Loucy (cell line): ENCODE results near the gene ABHD17A.

Source experiments
- H2AFZ ChIP-seq: fragments of 200-600 bp; sonication (generic); 2 replicates; pipeline ENCODE4 v1.6.0; 2016; ENCODE audit warnings: antibody characterized with exemption, mild to moderate bottlenecking, low read length, moderate library complexity
- H3F3A ChIP-seq: fragments of 200-600 bp; 2 replicates; pipeline ENCODE4 v1.6.0; 2016; ENCODE audit warnings: antibody characterized with exemption, low read depth, mild to moderate bottlenecking
- H3K27me3 ChIP-seq: fragments of 200-600 bp; sonication (generic); 2 replicates; pipeline ENCODE4 v1.6.1; 2014; ENCODE audit warnings: low read length, mild to moderate bottlenecking; ENCODE audit not compliant: insufficient read depth, poor library complexity, severe bottlenecking
- H3K36me3 ChIP-seq: fragments of 200-600 bp; sonication (generic); 2 replicates; pipeline ENCODE4 v1.6.1; 2016; ENCODE audit warnings: low read length; ENCODE audit not compliant: insufficient read depth
- H3K4me1 ChIP-seq: fragments of 200-600 bp; sonication (generic); 2 replicates; pipeline ENCODE4 v1.5.1; 2014; ENCODE audit warnings: low read length, mild to moderate bottlenecking; ENCODE audit not compliant: insufficient read depth, poor library complexity, severe bottlenecking
- H3K4me2 ChIP-seq: fragments of 200-600 bp; sonication (generic); 2 replicates; pipeline ENCODE4 v1.6.0; 2014; ENCODE audit warnings: antibody characterized with exemption, low read length, low read depth, mild to moderate bottlenecking; ENCODE audit not compliant: poor library complexity, severe bottlenecking
- H3K4me3 ChIP-seq: fragments of 200-600 bp; sonication (generic); 2 replicates; pipeline ENCODE4 v1.5.1; 2014; ENCODE audit warnings: low read length, mild to moderate bottlenecking, mixed read lengths; ENCODE audit not compliant: poor library complexity, severe bottlenecking
- H3K79me2 ChIP-seq: fragments of 200-600 bp; sonication (generic); 2 replicates; pipeline ENCODE4 v1.6.1; 2014; ENCODE audit warnings: low read length; ENCODE audit not compliant: insufficient read depth
- H3K9ac ChIP-seq: fragments of 200-600 bp; sonication (generic); 2 replicates; pipeline ENCODE4 v1.6.0; 2014; ENCODE audit warnings: mild to moderate bottlenecking, low read depth, low read length, moderate library complexity; ENCODE audit not compliant: poor library complexity, severe bottlenecking
- H3K9me2 ChIP-seq: fragments of 200-600 bp; sonication (generic); replicated peaks from 2 replicates; pipeline ENCODE4 v1.6.1; 2016; ENCODE audit warnings: low read depth, low read length, mixed read lengths
- H3K9me3 ChIP-seq: fragments of 200-600 bp; sonication (generic); 2 replicates; pipeline ENCODE4 v1.6.1; 2014; ENCODE audit warnings: mild to moderate bottlenecking, antibody characterized with exemption, low read length, low read depth; ENCODE audit not compliant: insufficient read depth
- H4K20me1 ChIP-seq: fragments of 200-600 bp; sonication (generic); 2 replicates; pipeline ENCODE4 v1.6.0; 2014; ENCODE audit warnings: antibody characterized with exemption, low read length, mild to moderate bottlenecking; ENCODE audit not compliant: insufficient read depth, poor library complexity, severe bottlenecking
- CTCF ChIP-seq: fragments of 200-600 bp; sonication (generic); conservative IDR thresholded peaks from 2 replicates; pipeline ENCODE4 v1.5.1; 2014; ENCODE audit warnings: mild to moderate bottlenecking, antibody characterized with exemption, low read length
- EZH2phosphoT487 ChIP-seq: fragments of 200-600 bp; IDR thresholded peaks from 2 replicates; pipeline ENCODE4 v1.6.1; 2018; ENCODE audit warnings: antibody characterized with exemption, mild to moderate bottlenecking, moderate library complexity, borderline replicate concordance

ABHD17A gene

GRCh38 chr19:1856345-1856697 is 29.0 kb downstream of the ABHD17A start:
- Histone ChIP-seq H3K4me3 (no peak overlapping the region), H3K9me2 (no peaks in the 10 kb centered on the region), H2AFZ (no peak overlapping the region), H3K4me1 (peaks cover 37% of the 10 kb centered on the region), H4K20me1 (peaks cover 55% of the 10 kb centered on the region), H3K27me3 (no peaks in the 10 kb centered on the region), H3K79me2 (peaks cover 79% of the 10 kb centered on the region), H3K36me3 (no peaks in the 10 kb centered on the region), H3K9me3 (no peaks in the 10 kb centered on the region), H3K9ac (no peak overlapping the region), H3F3A (no peaks in the 10 kb centered on the region), H3K4me2 (no peak overlapping the region)
- TF ChIP-seq CTCF (no peak), EZH2phosphoT487 (no peak)

GRCh38 chr19:1855828-1856255 is 29.5 kb downstream of the ABHD17A start:
- no peaks in the 10 kb centered on the region for H3K36me3 ChIP-seq
- H4K20me1 ChIP-seq = peaks cover 50% of the 10 kb centered on the region
- peak overlapping the region; percentile 46 for H3K9ac ChIP-seq
- peak overlapping the region; percentile 37 for H3K4me3 ChIP-seq
- peaks cover 74% of the 10 kb centered on the region for H3K79me2 ChIP-seq
- no peaks in the 10 kb centered on the region for H3K9me3 ChIP-seq
- peak overlapping the region; percentile 61 for H3K4me2 ChIP-seq
- no peaks in the 10 kb centered on the region for H3K27me3 ChIP-seq
- no peak for TF ChIP-seq CTCF
- TF ChIP-seq EZH2phosphoT487 = no peak
- H3K4me1 ChIP-seq = peaks cover 32% of the 10 kb centered on the region
- no peaks in the 10 kb centered on the region for H3F3A ChIP-seq
- H2AFZ ChIP-seq = no peak overlapping the region
- no peaks in the 10 kb centered on the region for H3K9me2 ChIP-seq

- H4K20me1 ChIP-seq = peaks cover 45% of the 10 kb centered on the region
- H3K9ac ChIP-seq = peak overlapping the region; percentile 61
- peak overlapping the region; percentile 61 for H3K4me2 ChIP-seq
- peaks cover 68% of the 10 kb centered on the region for H3K79me2 ChIP-seq
- no peaks in the 10 kb centered on the region for H3K27me3 ChIP-seq
- H3K36me3 ChIP-seq = no peaks in the 10 kb centered on the region
- H3F3A ChIP-seq = no peaks in the 10 kb centered on the region
- H2AFZ ChIP-seq = no peak overlapping the region
- peaks cover 26% of the 10 kb centered on the region for H3K4me1 ChIP-seq
- TF ChIP-seq EZH2phosphoT487 = no peak
- TF ChIP-seq CTCF = no peak
- peak overlapping the region; percentile 37 for H3K4me3 ChIP-seq
- no peaks in the 10 kb centered on the region for H3K9me2 ChIP-seq
- no peaks in the 10 kb centered on the region for H3K9me3 ChIP-seq
These were observed 30.1 kb downstream of the ABHD17A start for GRCh38 chr19:1855040-1855827.
